AG09309 (cell line): Measurements from ENCODE around the gene C5AR2.

Source experiments
- DNase-seq: peaks from one replicate; pipeline ENCODE4 v3.0.0-alpha.2; 2010; ENCODE audit warnings: low read depth
- H3K4me3 ChIP-seq: 2 replicates; pipeline ENCODE4 v1.5.1; 2011; ENCODE audit warnings: mild to moderate bottlenecking, low read depth, low read length, moderate library complexity; ENCODE audit not compliant: control insufficient read depth
- CTCF ChIP-seq: IDR thresholded peaks from 2 replicates; pipeline ENCODE4 v1.5.1; 2011; ENCODE audit warnings: mild to moderate bottlenecking, low read depth, low read length, inconsistent platforms; ENCODE audit not compliant: insufficient read depth, control insufficient read depth; ENCODE audit errors: missing control alignments

The C5AR2 gene

GRCh38 chr19:47371261-47371660, 39.3 kb downstream of the C5AR2 start:
- no peak for TF ChIP-seq CTCF
- no peak overlapping the region for H3K4me3 ChIP-seq
- no peak for DNase-seq

- no peak overlapping the region for H3K4me3 ChIP-seq
- TF ChIP-seq CTCF: no peak
- DNase-seq: no peak
Measured at GRCh38 chr19:47372603-47373002, 40.6 kb downstream of the C5AR2 start.

GRCh38 chr19:47373246-47374240, 41.6 kb downstream of the C5AR2 start:
- no peak for DNase-seq
- no peak overlapping the region for H3K4me3 ChIP-seq

GRCh38 chr19:47374876-47375693, 43.1 kb downstream of the C5AR2 start:
- no peak for TF ChIP-seq CTCF
- H3K4me3 ChIP-seq: no peak overlapping the region
- DNase-seq: no peak

More at GRCh38 chr19:47373246-47374240, 41.6 kb downstream of the C5AR2 start:
- no peak for TF ChIP-seq CTCF

GRCh38 chr19:47375694-47376588, 44.0 kb downstream of the C5AR2 start:
- DNase-seq: no peak
- no peak for TF ChIP-seq CTCF
- no peak overlapping the region for H3K4me3 ChIP-seq
